Cardiac septum (tissue), 1 donor: ENCODE data around the gene BAG3. TPM values are rescaled to one million over a fixed set of nuclear protein-coding genes. Genes with fewer than 3 reads are reported as not detected.

ENCODE experiments used
- DNase-seq: peaks from one replicate; pipeline ENCODE4 v3.0.0-alpha.2; 2020; ENCODE audit warnings: low spot score
- intact Hi-C: fragments of 100-400 bp; cut with DNase I; formaldehyde crosslinking; loops from one replicate; pipeline ENCODE4 v1.14.0; 2022
- total RNA-seq: library from RNA; stranded (reverse); fragmentation: NEBNext Ultra II Directional; extraction: Animal tissue kit (Norgen Biotek cat#: 25700); gene quantifications from one replicate; pipeline ENCODE4 v1.2.1, GENCODE V29; 2021
- donor health status: DM: no; HTN: no; CAD: no.

BAG3 gene
- total RNA-seq, 1 donor from 2014 or later: 172 TPM

GRCh38 chr10:119634219-119634544 lies 17.0 kb upstream of the BAG3 start:
- intact Hi-C loops: no loop called here
- DNase-seq: no peak

- intact Hi-C loops: no loop called here
- no peak for DNase-seq
These were observed 13.5 kb upstream of the BAG3 start for GRCh38 chr10:119637631-119638030.

GRCh38 chr10:119638982-119639381 lies 12.2 kb upstream of the BAG3 start:
- DNase-seq: no peak
- intact Hi-C loops: no loop called here

GRCh38 chr10:119640384-119640783 lies 10.8 kb upstream of the BAG3 start:
- no peak for DNase-seq
- intact Hi-C loops: no loop called here

GRCh38 chr10:119640875-119641526 lies 10.2 kb upstream of the BAG3 start:
- intact Hi-C loops: no loop called here
- DNase-seq: no peak

GRCh38 chr10:119642556-119643111 lies 8.5 kb upstream of the BAG3 start:
- DNase-seq: no peak
- intact Hi-C loops: no loop called here

- DNase-seq: no peak
- intact Hi-C loops: no loop called here
These were observed 7.6 kb upstream of the BAG3 start for GRCh38 chr10:119643306-119644204.

GRCh38 chr10:119644205-119644814 lies 6.9 kb upstream of the BAG3 start:
- no peak for DNase-seq
- intact Hi-C loops: no loop called here

GRCh38 chr10:119644994-119645393 lies 6.2 kb upstream of the BAG3 start:
- DNase-seq: no peak
- intact Hi-C loops: no loop called here

GRCh38 chr10:119650062-119650461 lies 1.1 kb upstream of the BAG3 start:
- DNase-seq: no peak
- intact Hi-C loops: loop anchor here (5.0 to 10.0 kb wide), 2 partner anchors 43 to 445 kb away; partner anchors contain the start of gene GRK5

GRCh38 chr10:119651514-119652360 lies 557 bp downstream of the BAG3 start:
- DNase-seq: no peak
- intact Hi-C loops: loop anchor here (2.0 to 10.0 kb wide), 3 partner anchors 17 to 447 kb away; partner anchors contain the start of gene GRK5

- intact Hi-C loops: loop anchor here (2.0 to 10.0 kb wide), 3 partner anchors 16 to 448 kb away; partner anchors contain the start of gene GRK5
- no peak for DNase-seq
These were observed 1.2 kb downstream of the BAG3 start for GRCh38 chr10:119652361-119652730.

- intact Hi-C loops: loop anchor here (2.0 to 10.0 kb wide), 3 partner anchors 16 to 448 kb away; partner anchors contain the start of gene GRK5
- no peak for DNase-seq
These were observed 2.0 kb downstream of the BAG3 start for GRCh38 chr10:119653209-119653608.

GRCh38 chr10:119653916-119654315 lies 2.7 kb downstream of the BAG3 start:
- DNase-seq: no peak
- intact Hi-C loops: loop anchor here (2.0 to 10.0 kb wide), 3 partner anchors 15 to 449 kb away; partner anchors contain the start of gene GRK5

GRCh38 chr10:119654540-119654939 lies 3.4 kb downstream of the BAG3 start:
- intact Hi-C loops: loop anchor here (5.0 to 10.0 kb wide), 2 partner anchors 47 to 450 kb away; partner anchors contain the start of gene GRK5

GRCh38 chr10:119655566-119656001 lies 4.4 kb downstream of the BAG3 start:
- DNase-seq: no peak
- intact Hi-C loops: loop anchor here (10.0 kb wide), 1 partner anchor 451 kb away; the partner anchor contains the start of gene GRK5

More at GRCh38 chr10:119654540-119654939, 3.4 kb downstream of the BAG3 start:
- DNase-seq: no peak

GRCh38 chr10:119656760-119657159 lies 5.6 kb downstream of the BAG3 start:
- intact Hi-C loops: loop anchor here (10.0 kb wide), 1 partner anchor 452 kb away; the partner anchor contains the start of gene GRK5
- DNase-seq: no peak

GRCh38 chr10:119657725-119658124 lies 6.5 kb downstream of the BAG3 start:
- DNase-seq: no peak
- intact Hi-C loops: loop anchor here (10.0 kb wide), 1 partner anchor 453 kb away; the partner anchor contains the start of gene GRK5

GRCh38 chr10:119658274-119658673 lies 7.1 kb downstream of the BAG3 start:
- intact Hi-C loops: loop anchor here (10.0 kb wide), 1 partner anchor 453 kb away; the partner anchor contains the start of gene GRK5
- peak; percentile 87 for DNase-seq
